Activated effector memory CD4-positive, alpha-beta T cell treated with anti-CD3 and anti-CD28 coated beads, Interleukin-2, amount 50 U/mL, for 16 hours (primary cell): ENCODE results near the gene MTO1.
"Not testable (repeated sequence)": the region's sequence is repeated elsewhere in the genome, so short reads cannot be mapped to it uniquely, and the experiment has no call there.

Experiments
- DNase-seq: peaks from one replicate; pipeline ENCODE4 v3.0.0-alpha.2; 2020

Gene MTO1

DNA sequence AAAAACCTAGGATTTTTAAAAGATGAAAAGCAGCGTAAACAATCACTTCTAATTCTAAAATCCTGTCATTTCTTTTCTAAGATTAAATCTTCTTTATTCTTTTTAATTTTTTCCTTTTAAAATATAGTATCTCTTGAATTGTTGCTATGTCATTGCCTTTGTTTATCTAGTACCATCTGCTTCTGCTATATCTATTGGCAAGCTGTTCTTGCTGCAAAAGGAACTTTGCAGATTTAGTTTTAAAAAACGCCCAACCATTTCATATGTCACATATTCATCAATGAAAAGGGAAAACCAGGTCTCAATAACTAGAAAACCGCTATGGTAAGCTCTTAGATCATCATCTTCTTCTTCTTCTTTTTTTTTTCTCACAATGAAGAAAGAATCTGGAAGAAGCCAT is 70.8 kb downstream of the MTO1 start:
- no peak for DNase-seq

DNA sequence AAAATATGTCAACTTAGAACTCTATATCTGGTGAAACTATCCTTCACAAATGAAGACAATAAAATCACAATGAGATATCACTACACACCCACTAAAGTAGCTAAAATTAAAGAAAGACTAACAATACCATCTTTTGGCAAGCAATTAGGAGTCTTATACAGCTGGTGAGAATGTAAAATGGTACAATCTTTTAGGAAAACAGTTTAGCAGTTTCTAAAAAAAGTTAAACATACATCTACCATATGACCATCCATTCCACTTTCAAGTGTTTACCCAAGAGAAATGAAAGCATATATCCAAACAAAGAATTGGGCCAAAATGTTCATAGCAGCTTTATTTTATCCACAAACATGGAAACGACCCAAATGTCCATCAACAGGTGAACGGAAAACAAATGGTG is 73.1 kb downstream of the MTO1 start:
- no peak for DNase-seq

DNA sequence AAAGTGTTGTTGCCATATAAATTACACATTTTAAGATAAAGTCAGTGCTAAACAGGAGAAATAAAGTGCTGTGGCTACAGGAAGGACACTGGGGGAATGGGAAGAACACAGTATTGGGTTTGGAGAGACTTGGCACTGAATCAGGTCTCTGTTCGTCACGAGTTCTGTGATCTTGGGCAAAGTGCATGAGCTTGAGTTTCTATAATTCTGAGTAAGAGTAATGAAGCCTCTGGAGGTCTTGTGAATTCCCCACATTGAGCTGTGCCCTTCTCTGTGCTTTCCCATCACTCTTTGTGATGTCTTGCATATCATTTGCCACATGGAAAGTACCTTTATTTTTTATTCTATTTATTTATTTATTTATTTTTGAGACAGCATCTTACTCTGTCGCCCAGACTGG is 76.1 kb downstream of the MTO1 start:
- no peak for DNase-seq

DNA sequence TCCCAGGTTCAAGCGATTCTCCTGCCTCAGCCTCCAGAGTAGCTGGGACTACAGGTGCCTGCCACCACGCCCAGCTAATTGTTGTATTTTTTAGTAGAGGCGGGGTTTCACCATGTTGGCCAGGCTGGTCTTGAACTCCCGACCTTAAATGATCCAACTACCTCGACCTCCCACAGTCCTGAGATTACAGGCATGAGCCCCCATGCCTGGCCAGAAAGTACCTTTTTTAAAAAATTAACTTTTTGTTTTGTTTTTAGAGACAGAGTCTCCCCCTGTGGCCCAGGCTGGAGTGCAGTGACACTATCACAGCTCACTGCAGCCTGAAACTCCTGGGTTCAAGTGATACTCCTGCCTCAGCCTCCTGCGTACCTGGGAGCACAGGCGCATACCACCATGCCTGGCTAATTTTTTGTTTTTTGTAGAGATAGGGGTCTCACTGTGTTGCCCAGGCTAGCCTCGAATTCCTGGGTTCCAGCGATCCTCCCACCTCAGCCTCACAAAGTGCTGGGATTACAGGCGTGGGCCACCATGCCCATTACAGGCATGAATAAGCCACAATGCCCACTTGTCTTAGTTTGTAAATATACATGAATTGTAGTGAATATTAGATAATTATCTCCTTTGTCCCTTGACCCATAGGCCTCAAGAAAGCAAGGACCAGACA is 76.7 kb downstream of the MTO1 start:
- no peak for DNase-seq

DNA sequence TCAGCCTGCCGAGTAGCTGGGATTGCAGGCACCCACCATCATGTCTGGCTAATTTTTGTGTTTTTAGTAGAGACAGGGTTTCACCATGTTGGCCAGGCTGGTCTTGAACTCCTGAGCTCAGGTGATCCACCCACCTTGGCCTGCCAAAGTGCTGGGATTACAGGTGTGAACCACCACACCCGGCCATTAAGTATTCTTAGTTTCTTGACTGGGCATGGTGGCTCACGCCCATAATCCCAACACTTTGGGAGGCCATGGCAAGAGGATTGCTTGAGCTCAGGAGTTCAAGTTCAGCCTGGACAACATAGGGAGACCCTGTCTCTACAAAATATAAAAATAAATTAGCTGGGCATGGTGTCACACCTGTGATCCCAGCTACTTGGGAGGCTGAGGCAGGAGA is 80.9 kb downstream of the MTO1 start:
- DNase-seq, result peak; percentile 6

DNA sequence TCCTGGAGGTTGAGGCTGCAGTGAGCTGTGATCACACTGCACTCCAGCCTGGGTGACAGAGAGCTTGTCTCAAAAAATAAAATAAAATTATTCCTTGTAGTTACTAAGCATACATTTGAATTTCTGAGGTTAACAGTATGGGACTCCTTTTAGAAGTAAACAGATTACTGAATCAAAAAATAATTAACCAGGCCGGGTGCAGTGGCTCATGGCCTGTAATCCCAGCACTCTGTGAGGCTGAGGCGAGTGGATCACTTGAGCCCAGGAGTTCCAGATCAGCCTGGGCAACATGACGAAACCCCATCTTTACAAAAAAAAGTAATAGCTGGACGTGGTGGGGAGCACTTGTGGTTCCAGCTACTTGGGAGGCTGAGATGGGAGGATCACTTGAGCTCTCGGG is 81.4 kb downstream of the MTO1 start:
- peak; percentile 19 for DNase-seq

DNA sequence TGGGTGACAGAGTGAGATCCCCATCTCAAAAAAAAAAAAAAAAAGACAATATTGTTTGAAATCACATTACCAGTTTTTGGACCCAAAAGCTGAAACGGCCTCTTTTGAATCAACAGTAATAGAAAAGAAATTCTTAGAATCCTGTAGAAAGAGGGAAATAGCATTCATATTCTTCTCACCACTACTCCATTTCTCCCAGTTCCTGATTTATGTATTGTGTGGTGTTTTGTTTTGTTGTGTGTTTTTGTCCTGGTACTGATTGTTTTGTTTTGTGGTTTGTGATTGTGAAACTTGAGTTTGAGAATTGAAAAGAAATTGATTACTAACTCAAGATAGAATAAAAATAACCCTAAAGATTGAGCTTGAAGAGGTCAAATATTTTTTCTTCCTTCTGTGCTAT is 85.5 kb downstream of the MTO1 start:
- DNase-seq, result no peak

DNA sequence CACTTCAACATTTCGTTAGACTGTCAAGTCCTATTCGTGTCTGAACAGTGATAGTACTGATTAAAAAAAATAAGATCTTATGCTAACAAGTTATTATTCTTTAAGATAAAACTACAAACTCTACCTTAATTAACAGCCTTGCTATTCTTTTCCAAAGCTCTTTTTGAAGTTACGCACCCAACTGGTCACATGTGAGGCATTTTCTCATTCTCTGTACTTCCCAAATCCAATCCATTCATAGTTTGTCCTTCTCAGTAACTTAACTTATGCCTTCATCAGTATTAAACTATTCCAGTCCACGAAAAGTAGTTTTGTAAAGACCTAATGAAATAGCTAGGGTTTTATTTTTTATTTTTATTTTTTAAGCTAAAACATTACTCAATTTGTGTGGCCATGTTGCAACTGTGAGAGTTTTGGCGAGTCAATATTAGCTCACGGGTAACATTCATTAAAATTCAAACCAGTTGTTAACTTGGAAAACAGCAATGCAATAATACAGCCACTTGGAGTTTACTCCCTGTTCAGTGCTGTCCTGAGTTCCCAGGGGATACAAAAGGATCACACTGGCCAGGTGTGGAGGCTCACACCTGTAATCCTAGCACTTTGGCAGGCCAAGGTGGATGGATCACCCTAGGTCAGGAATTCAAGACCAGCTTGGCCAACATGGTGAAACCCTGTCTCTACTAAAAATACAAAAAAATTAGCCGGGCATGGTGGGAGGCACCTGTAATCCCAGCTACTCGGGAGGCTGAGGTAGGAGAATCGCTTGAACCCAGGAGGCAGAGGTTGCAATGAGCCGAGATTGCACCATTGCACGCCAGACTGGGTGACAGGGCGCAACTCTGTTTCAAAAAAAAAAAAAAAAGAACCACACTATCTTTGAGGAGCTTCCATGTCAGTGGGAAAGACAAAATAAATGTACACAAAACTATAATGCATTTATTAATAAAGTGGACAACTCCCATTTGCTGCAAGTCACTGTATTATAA is 87.2 kb downstream of the MTO1 start:
- DNase-seq, result peak; percentile 2

DNA sequence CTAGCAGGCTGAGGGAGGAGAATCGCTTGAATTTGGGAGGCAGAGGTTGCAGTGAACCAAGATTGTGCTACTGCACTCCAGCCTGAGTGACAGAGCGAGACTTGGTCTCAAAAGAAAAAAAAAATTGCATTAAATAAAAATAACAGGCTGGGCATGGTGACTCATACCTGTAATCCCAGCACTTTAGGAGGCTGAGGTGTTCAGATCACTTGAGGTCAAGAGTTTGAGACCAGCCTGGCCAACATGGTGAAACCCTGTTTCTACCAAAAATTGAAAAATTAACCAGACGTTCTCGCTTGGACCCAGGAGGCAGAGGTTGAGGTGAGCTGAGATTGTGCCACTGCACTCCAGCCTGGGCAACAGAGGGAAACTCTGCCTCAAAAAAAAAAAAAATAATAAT is 89.6 kb downstream of the MTO1 start:
- not testable (repeated sequence) for DNase-seq

DNA sequence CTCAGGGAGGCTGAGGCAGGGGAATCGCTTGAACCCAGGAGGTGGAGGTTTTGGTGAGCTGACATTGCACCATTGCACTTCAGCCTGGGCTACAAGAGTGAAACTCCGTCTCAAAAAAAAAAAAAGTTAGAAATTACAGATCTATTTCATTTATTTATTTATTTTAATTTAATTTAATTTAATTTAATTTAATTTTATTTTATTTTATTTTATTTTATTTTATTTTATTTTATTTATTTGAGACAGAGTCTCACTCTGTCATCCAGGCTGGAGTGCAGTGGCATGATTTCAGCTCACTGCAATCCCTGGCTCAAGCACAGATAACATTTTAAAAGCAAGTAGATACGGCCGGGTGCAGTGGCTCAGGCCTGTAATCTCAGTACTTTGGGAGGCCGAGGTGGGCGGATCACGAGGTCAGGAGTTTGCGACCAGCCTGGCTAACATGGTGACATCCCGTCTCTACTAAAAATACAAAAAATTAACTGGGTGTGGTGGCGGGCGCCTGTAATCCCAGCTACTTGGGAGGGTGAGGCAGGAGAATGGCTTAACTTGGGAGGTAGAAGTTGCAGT is 93.9 kb downstream of the MTO1 start:
- DNase-seq, result not testable (repeated sequence)

DNA sequence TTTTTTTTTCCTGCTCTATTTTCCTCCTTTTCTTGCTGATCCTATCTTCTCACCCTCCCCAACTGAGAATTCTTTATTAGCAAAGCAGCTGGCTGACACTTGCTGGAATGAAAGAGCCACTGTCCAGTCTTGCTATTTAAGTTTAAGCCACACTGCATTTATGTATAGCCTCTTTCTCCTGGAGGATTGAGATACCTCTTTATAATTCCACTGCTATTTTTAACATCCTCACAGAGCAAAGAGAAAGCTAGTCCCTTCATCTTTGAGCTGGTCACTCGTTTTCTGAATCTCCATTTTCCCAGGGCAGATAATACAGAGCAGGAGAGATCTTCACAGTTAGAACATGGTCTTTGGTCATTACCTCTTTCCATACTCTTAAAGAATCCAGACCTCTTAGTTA is 95.3 kb downstream of the MTO1 start:
- DNase-seq, result no peak
